Measurements from ENCODE around the gene SHROOM4. TPM values are rescaled to one million over a fixed set of nuclear protein-coding genes. Genes with fewer than 3 reads are reported as not detected.

Gene SHROOM4
- total RNA-seq, 1 donor from 2014 or later: 7.0 TPM

- Mint-ChIP-seq H3K4me1 (ENCODE audit: low read depth, unreplicated experiment) (no peaks in the 10 kb centered on the region), H3K27ac (ENCODE audit: unreplicated experiment) (no peak overlapping the region), H3K4me3 (ENCODE audit: unreplicated experiment) (no peak overlapping the region), H3K9me3 (ENCODE audit: unreplicated experiment) (peaks cover 6% of the 10 kb centered on the region), H3K27me3 (ENCODE audit: low read depth, unreplicated experiment) (no peaks in the 10 kb centered on the region), H3K36me3 (ENCODE audit: low read depth, unreplicated experiment) (no peaks in the 10 kb centered on the region)
- H3K9ac ChIP-seq (ENCODE audit: low read length): no peak overlapping the region
- no peaks in the 10 kb centered on the region for H3K36me3 ChIP-seq (ENCODE audit: insufficient read depth, low read length)
- H2AFZ ChIP-seq (ENCODE audit: low read depth, low read length): no peak overlapping the region
- no peaks in the 10 kb centered on the region for H4K20me1 ChIP-seq (ENCODE audit: insufficient read depth, low read length)
- no peaks in the 10 kb centered on the region for H3K9me3 ChIP-seq (ENCODE audit: insufficient read depth, low read depth, low read length)
- no peak overlapping the region for H3K27ac ChIP-seq (ENCODE audit: low read depth, low read length)
- DNase-seq (ENCODE audit: low read depth): no peak
- TF ChIP-seq CTCF (IDR thresholded peaks at IDR 0.05; ENCODE audit: insufficient read depth, low read depth, low read length) (no peak), EZH2 (IDR thresholded peaks at IDR 0.05; ENCODE audit: insufficient read depth, low read length) (no peak)
- no peak overlapping the region for H3K4me2 ChIP-seq (ENCODE audit: low read length)
- H3K79me2 ChIP-seq (ENCODE audit: insufficient read depth, low read length): no peaks in the 10 kb centered on the region
- no peaks in the 10 kb centered on the region for H3K4me1 ChIP-seq (ENCODE audit: insufficient read depth, low read length)
- H3K27me3 ChIP-seq (ENCODE audit: insufficient read depth, low read length): no peaks in the 10 kb centered on the region
- FAIRE-seq: no peak
- H3K4me3 ChIP-seq (ENCODE audit: insufficient read depth, low read depth, low read length): no peak overlapping the region
Measured at GRCh38 chrX:50852524-50852923, 38.5 kb upstream of the SHROOM4 start.

- Mint-ChIP-seq H3K4me1 (ENCODE audit: low read depth, unreplicated experiment) (peaks cover 6% of the 10 kb centered on the region), H3K27me3 (ENCODE audit: low read depth, unreplicated experiment) (no peaks in the 10 kb centered on the region), H3K36me3 (ENCODE audit: low read depth, unreplicated experiment) (no peaks in the 10 kb centered on the region), H3K4me3 (ENCODE audit: unreplicated experiment) (no peak overlapping the region), H3K9me3 (ENCODE audit: unreplicated experiment) (no peaks in the 10 kb centered on the region), H3K27ac (ENCODE audit: unreplicated experiment) (no peak overlapping the region)
- no peak overlapping the region for H3K9ac ChIP-seq (ENCODE audit: low read length)
- no peak for TF ChIP-seq EZH2 (IDR thresholded peaks at IDR 0.05; ENCODE audit: insufficient read depth, low read length)
- TF ChIP-seq CTCF (IDR thresholded peaks at IDR 0.05; ENCODE audit: insufficient read depth, low read depth, low read length): no peak
- H3K4me2 ChIP-seq (ENCODE audit: low read length): no peak overlapping the region
- H4K20me1 ChIP-seq (ENCODE audit: insufficient read depth, low read length): no peaks in the 10 kb centered on the region
- peaks cover 3% of the 10 kb centered on the region for H3K4me1 ChIP-seq (ENCODE audit: insufficient read depth, low read length)
- FAIRE-seq (no peak), DNase-seq (ENCODE audit: low read depth) (no peak)
- H3K79me2 ChIP-seq (ENCODE audit: insufficient read depth, low read length): no peaks in the 10 kb centered on the region
- H3K27me3 ChIP-seq (ENCODE audit: insufficient read depth, low read length): no peaks in the 10 kb centered on the region
- H2AFZ ChIP-seq (ENCODE audit: low read depth, low read length): no peak overlapping the region
- H3K4me3 ChIP-seq (ENCODE audit: insufficient read depth, low read depth, low read length): no peak overlapping the region
- H3K36me3 ChIP-seq (ENCODE audit: insufficient read depth, low read length): no peaks in the 10 kb centered on the region
- no peak overlapping the region for H3K27ac ChIP-seq (ENCODE audit: low read depth, low read length)
- no peaks in the 10 kb centered on the region for H3K9me3 ChIP-seq (ENCODE audit: insufficient read depth, low read depth, low read length)
Measured at GRCh38 chrX:50842221-50842620, 28.2 kb upstream of the SHROOM4 start.

- Histone ChIP-seq H3K4me2 (ENCODE audit: low read length) (no peak overlapping the region), H3K9ac (ENCODE audit: low read length) (no peak overlapping the region), H4K20me1 (ENCODE audit: insufficient read depth, low read length) (no peaks in the 10 kb centered on the region), H3K36me3 (ENCODE audit: insufficient read depth, low read length) (no peaks in the 10 kb centered on the region), H3K4me1 (ENCODE audit: insufficient read depth, low read length) (peaks cover 3% of the 10 kb centered on the region), H3K27me3 (ENCODE audit: insufficient read depth, low read length) (no peaks in the 10 kb centered on the region), H3K4me3 (ENCODE audit: insufficient read depth, low read depth, low read length) (no peak overlapping the region), H2AFZ (ENCODE audit: low read depth, low read length) (no peak overlapping the region), H3K79me2 (ENCODE audit: insufficient read depth, low read length) (no peaks in the 10 kb centered on the region), H3K9me3 (ENCODE audit: insufficient read depth, low read depth, low read length) (no peaks in the 10 kb centered on the region), H3K27ac (ENCODE audit: low read depth, low read length) (no peak overlapping the region)
- TF ChIP-seq CTCF (IDR thresholded peaks at IDR 0.05; ENCODE audit: insufficient read depth, low read depth, low read length) (no peak), EZH2 (IDR thresholded peaks at IDR 0.05; ENCODE audit: insufficient read depth, low read length) (no peak)
- FAIRE-seq: no peak
- Mint-ChIP-seq H3K4me3 (ENCODE audit: unreplicated experiment) (no peak overlapping the region), H3K9me3 (ENCODE audit: unreplicated experiment) (no peaks in the 10 kb centered on the region), H3K27ac (ENCODE audit: unreplicated experiment) (no peak overlapping the region), H3K36me3 (ENCODE audit: low read depth, unreplicated experiment) (no peaks in the 10 kb centered on the region), H3K4me1 (ENCODE audit: low read depth, unreplicated experiment) (peaks cover 6% of the 10 kb centered on the region), H3K27me3 (ENCODE audit: low read depth, unreplicated experiment) (peaks cover 2% of the 10 kb centered on the region)
- no peak for DNase-seq (ENCODE audit: low read depth)
Measured at GRCh38 chrX:50839730-50840129, 25.7 kb upstream of the SHROOM4 start.

All from astrocyte (in vitro differentiated cells and primary cell).